Epithelial cell of esophagus (primary cell): ENCODE results near the gene GALM.
"Not testable (repeated sequence)": the region's sequence is repeated elsewhere in the genome, so short reads cannot be mapped to it uniquely, and the experiment has no call there.

ENCODE experiments used
- DNase-seq: peaks from one replicate; pipeline ENCODE4 v3.0.0; 2010; ENCODE audit warnings: low read depth
- H3K4me3 ChIP-seq: 2 replicates; pipeline ENCODE4 v1.5.1; 2011; ENCODE audit warnings: mild to moderate bottlenecking, low read length, control low read depth
- CTCF ChIP-seq: IDR thresholded peaks from 2 replicates; pipeline ENCODE4 v1.5.1; 2011; ENCODE audit warnings: low read depth, mild to moderate bottlenecking, low read length, control low read depth, inconsistent platforms; ENCODE audit not compliant: insufficient read depth; ENCODE audit errors: missing control alignments

Gene GALM

GRCh38 chr2:38754049-38754448 is 88.1 kb downstream of the GALM start:
- H3K4me3 ChIP-seq, result no peak overlapping the region
- TF ChIP-seq CTCF, result no peak
- DNase-seq, result no peak

DNA sequence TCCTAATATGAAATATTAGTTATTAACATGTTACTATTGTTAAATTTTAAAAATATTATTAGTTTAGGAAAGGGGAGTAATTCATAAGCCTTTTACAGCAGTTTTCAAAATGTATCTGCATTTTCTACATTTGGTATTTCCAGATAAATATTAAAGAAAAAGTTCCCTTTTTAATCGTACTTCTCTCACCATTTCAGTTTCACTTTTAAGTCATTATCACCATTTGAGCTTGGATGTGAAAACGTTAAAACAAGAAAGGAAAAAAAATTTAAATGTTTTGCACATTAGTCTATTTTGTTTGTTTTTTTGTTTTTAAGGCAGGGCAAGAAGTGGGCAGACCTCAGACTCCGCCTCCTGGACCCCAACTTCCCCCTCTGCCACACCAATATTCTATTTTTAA is 88.6 kb downstream of the GALM start:
- no peak for DNase-seq
- TF ChIP-seq CTCF, result no peak
- H3K4me3 ChIP-seq, result no peak overlapping the region

DNA sequence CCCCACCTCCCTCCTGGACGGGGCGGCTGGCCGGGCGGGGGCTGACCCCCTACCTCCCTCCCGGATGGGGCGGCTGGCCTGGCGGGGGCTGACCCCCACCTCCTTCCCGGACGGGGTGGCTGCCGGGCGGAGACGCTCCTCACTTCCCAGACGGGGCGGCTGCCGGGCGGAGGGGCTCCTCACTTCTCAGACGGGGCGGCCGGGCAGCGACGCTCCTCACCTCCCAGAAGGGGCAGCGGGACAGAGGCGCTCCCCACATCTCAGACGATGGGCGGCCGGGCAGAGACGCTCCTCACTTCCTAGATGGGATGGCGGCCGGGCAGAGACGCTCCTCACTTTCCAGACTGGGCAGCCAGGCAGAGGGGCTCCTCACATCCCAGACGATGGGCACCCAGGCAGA is 90.0 kb downstream of the GALM start:
- DNase-seq, H3K4me3 ChIP-seq: not testable (repeated sequence)

DNA sequence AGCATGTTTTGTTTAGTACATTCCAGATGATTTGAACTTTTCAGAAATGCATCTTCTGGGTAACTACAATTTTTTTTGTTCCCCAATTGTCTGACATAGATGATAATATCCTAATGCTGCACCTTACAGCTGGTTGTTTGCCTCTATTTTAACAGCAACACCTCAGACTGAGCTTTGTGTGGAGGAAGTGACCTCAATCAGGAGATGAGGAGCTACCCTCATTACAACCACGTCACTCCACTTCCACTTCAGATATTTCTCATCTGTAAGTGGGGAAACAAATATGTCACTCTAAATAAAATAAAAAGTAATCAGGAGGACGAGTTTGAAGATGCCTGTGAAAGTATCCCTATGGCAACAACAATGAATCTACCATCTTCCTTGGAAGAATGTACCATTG is 97.3 kb downstream of the GALM start:
- H3K4me3 ChIP-seq, result no peak overlapping the region
- no peak for TF ChIP-seq CTCF
- no peak for DNase-seq

DNA sequence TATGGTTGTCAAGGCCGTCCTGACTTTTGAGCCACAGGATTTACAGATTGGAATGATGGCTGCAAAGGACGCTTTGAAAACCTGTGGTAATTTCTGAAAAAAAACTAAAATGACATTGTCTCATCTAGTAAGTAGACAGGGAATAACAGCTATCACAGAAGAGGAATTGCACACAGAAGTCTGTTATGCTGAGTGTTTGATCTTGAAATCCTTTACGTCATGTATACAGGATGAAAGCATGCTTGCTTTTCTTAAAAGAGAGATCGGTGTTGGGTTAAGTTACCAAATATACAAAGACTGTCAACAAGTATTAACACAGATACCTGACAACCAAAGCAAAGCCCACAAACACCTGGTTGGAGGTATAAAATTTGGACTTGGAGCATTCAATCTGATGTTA is 97.8 kb downstream of the GALM start:
- no peak for TF ChIP-seq CTCF
- DNase-seq, result no peak
- H3K4me3 ChIP-seq, result no peak overlapping the region

DNA sequence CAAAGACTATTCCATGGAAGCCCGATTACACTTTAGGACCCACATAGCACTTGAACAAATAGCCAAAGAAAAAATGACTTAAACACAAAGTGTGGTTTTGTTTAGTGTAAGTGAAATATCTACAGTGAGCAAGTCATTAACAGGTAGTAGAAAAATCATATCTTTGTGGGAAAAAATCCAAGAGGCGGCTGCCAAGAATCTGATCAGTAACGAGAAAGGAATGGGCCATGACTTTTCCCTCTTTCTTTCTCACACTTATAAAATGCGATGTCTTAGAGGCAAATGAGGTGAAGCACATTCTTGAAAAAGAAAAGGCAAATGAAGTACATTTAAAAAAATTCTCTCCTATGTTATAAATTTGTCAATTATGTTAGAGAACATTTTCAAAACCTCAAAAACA is 99.2 kb downstream of the GALM start:
- TF ChIP-seq CTCF, result no peak
- DNase-seq, result peak; percentile 74
- H3K4me3 ChIP-seq, result no peak overlapping the region

DNA sequence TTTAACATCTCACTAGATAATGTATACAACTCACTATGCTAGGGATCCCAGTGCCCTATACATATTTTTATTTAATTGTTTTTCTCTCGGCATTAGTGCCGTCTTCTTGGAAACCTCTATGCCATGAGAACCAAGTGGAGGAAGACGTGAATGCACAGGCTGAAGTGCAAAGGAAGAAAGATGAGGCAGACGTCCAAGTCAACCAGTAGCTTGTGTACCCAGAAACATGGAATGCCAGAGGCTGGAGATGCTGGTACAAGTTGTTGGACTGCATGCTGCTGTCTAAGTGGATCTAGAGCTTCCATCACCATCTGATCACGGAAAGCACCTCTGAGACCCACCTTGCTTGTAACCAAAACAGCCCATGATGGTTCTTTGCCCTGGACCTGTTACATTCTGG is 99.6 kb downstream of the GALM start:
- no peak overlapping the region for H3K4me3 ChIP-seq
- peak; percentile 11 for DNase-seq
- TF ChIP-seq CTCF, result no peak

DNA sequence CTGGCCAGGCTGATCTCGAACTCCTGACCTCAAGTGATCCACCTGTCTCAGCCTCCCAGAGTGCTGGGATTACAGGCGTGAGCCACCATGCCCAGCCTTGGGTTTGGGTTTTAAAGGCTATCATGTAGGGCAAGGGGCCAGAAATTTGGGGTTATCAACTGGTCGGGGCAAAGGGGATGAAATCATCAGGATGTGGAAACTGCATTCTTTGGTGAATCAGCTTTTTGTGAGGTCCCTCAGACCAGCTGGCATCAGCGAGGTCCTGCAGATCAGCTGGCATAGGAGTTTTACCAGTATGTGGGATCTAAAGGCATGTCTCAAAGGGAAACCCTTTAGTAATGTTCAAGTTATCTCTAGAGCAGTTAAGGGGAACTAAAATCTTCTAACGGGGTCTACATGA is 105.7 kb downstream of the GALM start:
- H3K4me3 ChIP-seq, result no peak overlapping the region
- no peak for TF ChIP-seq CTCF
- peak; percentile 33 for DNase-seq
